Measurements from ENCODE around the gene TPRN. TPM values are rescaled to one million over a fixed set of nuclear protein-coding genes. Genes with fewer than 3 reads are reported as not detected.

TPRN gene
- polyA plus RNA-seq, 1 of the 3 experiments (the other 2 are of a cell fraction): 5.2 TPM

- TF ChIP-seq IRF3 (IDR thresholded peaks at IDR 0.05; ENCODE audit: low read depth, low read length) (no peak), MAX (IDR thresholded peaks at IDR 0.05; ENCODE audit: low read depth) (peak; percentile 54; the same call in 1 of the 2 replicates), ZBTB33 (IDR thresholded peaks at IDR 0.05; ENCODE audit: borderline replicate concordance, low read depth) (no peak), REST (IDR thresholded peaks at IDR 0.05; ENCODE audit: low read depth, low read length) (no peak), NFIC (IDR thresholded peaks at IDR 0.05; ENCODE audit: borderline replicate concordance) (no peak), USF2 (IDR thresholded peaks at IDR 0.05; ENCODE audit: borderline replicate concordance, low read depth, low read length) (no peak), GATA2 (CRISPR knock-in tag; IDR thresholded peaks at IDR 0.05) (no peak), CHD2 (IDR thresholded peaks at IDR 0.05; ENCODE audit: low read length, partially characterized antibody) (peak; percentile 79), FOXJ3 (CRISPR knock-in tag; IDR thresholded peaks at IDR 0.05) (no peak), EZH2phosphoT487 (IDR thresholded peaks at IDR 0.05; ENCODE audit: borderline replicate concordance, low read depth) (no peak)
Measured at GRCh38 chr9:137223078-137223970, 22.8 kb upstream of the TPRN start (continued).
